Measurements from ENCODE around the gene GAK.
"Not testable (repeated sequence)": the region's sequence is repeated elsewhere in the genome, so short reads cannot be mapped to it uniquely, and the experiment has no call there.

The GAK gene

GRCh38 chr4:951594-952468, 19.7 kb upstream of the GAK start:
- no peak for DNase-seq

- DNase-seq = no peak
Measured at GRCh38 chr4:951186-951585, 19.1 kb upstream of the GAK start.

- DNase-seq = no peak
Measured at GRCh38 chr4:950136-951020, 18.3 kb upstream of the GAK start.

- no peak for DNase-seq
Measured at GRCh38 chr4:949656-950055, 17.5 kb upstream of the GAK start.

- no peak for DNase-seq
Measured at GRCh38 chr4:948936-949300, 16.8 kb upstream of the GAK start.

- no peak for DNase-seq
Measured at GRCh38 chr4:948101-948935, 16.2 kb upstream of the GAK start.

GRCh38 chr4:947491-947971, 15.4 kb upstream of the GAK start:
- no peak for DNase-seq

GRCh38 chr4:946517-947471, 14.7 kb upstream of the GAK start:
- DNase-seq = no peak

- DNase-seq = no peak
Measured at GRCh38 chr4:946103-946450, 14.0 kb upstream of the GAK start.

GRCh38 chr4:945274-946102, 13.4 kb upstream of the GAK start:
- no peak for DNase-seq

- not testable (repeated sequence) for DNase-seq
Measured at GRCh38 chr4:939508-939907, 7.4 kb upstream of the GAK start.

- no peak for DNase-seq
Measured at GRCh38 chr4:932713-933070, 576 bp upstream of the GAK start.

- DNase-seq = no peak
Measured at GRCh38 chr4:931194-931959, 739 bp downstream of the GAK start.

- DNase-seq = no peak
Measured at GRCh38 chr4:930827-931193, 1.3 kb downstream of the GAK start.

GRCh38 chr4:930028-930551, 2.0 kb downstream of the GAK start:
- DNase-seq = no peak

- DNase-seq = no peak
Measured at GRCh38 chr4:929096-929765, 2.9 kb downstream of the GAK start.

GRCh38 chr4:927566-927965, 4.5 kb downstream of the GAK start:
- DNase-seq = not testable (repeated sequence)

GRCh38 chr4:926538-926937, 5.6 kb downstream of the GAK start:
- no peak for DNase-seq

GRCh38 chr4:925771-926500, 6.2 kb downstream of the GAK start:
- DNase-seq = no peak

All from NCI-H1694 (cell line).